A549 (cell line): ENCODE data around the gene DSG2. TPM values are rescaled to one million over a fixed set of nuclear protein-coding genes. Genes with fewer than 3 reads are reported as not detected.

Experiments used
- ATAC-seq, 2 experiments: fragments of 200-7000 bp in 1 of 2; fragments of >200 bp in 1 of 2; cut with Nextera tagmentation in 1 of 2; cut with Tn5 transposase in 1 of 2; 3 replicates each; pipeline versions ENCODE4 v1.8.0 to v1.9.1; 2018 to 2020; ENCODE audit warnings: mild to moderate bottlenecking in 1 of 2, moderate library complexity in 1 of 2
- CTCF ChIA-PET: fragments of 300-600 bp; sonication (Branson Sonifier 250); formaldehyde crosslinking; extraction: SDS; loops from one replicate; lab custom pipeline; 2021; ENCODE audit warnings: antibody characterized with exemption, inconsistent platforms; lab: Yijun Ruan, JAX
- POLR2A ChIA-PET: fragments of 350-600 bp; formaldehyde crosslinking; extraction: SDS; loops from one replicate; lab custom pipeline; 2021; ENCODE audit warnings: antibody characterized with exemption, inconsistent platforms; lab: Yijun Ruan, JAX
- DNase-seq, 2 experiments: peaks; one replicate each; pipeline versions ENCODE4 v3.0.0 to v3.0.0-alpha.2; 2011 to 2016; ENCODE audit warnings: low read depth in 1 of 2, low spot score in 1 of 2
- FAIRE-seq: peaks from 2 replicates; lab custom pipeline; 2011; peaks lifted over from hg19 to GRCh38; lab: Jason Lieb, UNC
- H3K27ac ChIP-seq, 2 experiments: fragments of >200 bp; sonication (Bioruptor Twin); formaldehyde crosslinking; 3 replicates each; pipeline ENCODE4 v1.5.1; 2016 to 2017
- H3K4me1 ChIP-seq: fragments of >200 bp; sonication (Bioruptor Twin); formaldehyde crosslinking; 3 replicates; pipeline ENCODE4 v1.6.1; 2016
- H3K4me2 ChIP-seq: fragments of >200 bp; sonication (Bioruptor Twin); formaldehyde crosslinking; 3 replicates; pipeline ENCODE4 v1.6.1; 2016
- H3K4me3 ChIP-seq: fragments of >200 bp; sonication (Bioruptor Twin); formaldehyde crosslinking; 3 replicates; pipeline ENCODE4 v1.5.1; 2016
- H3K9me3 ChIP-seq: fragments of >200 bp; sonication (Bioruptor Twin); formaldehyde crosslinking; 3 replicates; pipeline ENCODE4 v1.6.1; 2016
- E2F6 ChIP-seq: IDR thresholded peaks from 2 replicates; pipeline ENCODE4 v1.6.1; 2012; ENCODE audit warnings: low read depth, borderline replicate concordance
- EHF ChIP-seq: fragments of 250-450 bp; sonication (Bioruptor Pico); IDR thresholded peaks from 2 replicates; pipeline ENCODE4 v1.5.0; 2020; ENCODE audit warnings: mild to moderate bottlenecking
- ESRRA ChIP-seq: fragments of 150-350 bp; IDR thresholded peaks from 2 replicates; pipeline ENCODE4 v1.6.1; 2014; ENCODE audit warnings: mild to moderate bottlenecking, low read length, borderline replicate concordance
- FOSB ChIP-seq: fragments of 250-450 bp; sonication (Bioruptor Pico); IDR thresholded peaks from 2 replicates; pipeline ENCODE4 v1.5.0; 2020; ENCODE audit warnings: mild to moderate bottlenecking, moderate library complexity
- HES2 ChIP-seq: fragments of >200 bp; sonication (Bioruptor Twin); formaldehyde crosslinking; IDR thresholded peaks from 2 replicates; pipeline ENCODE4 v1.6.1; 2016
- HEYL ChIP-seq: fragments of 250-450 bp; sonication (Bioruptor Pico); IDR thresholded peaks from 2 replicates; pipeline ENCODE4 v1.8.0; 2021; ENCODE audit warnings: mild to moderate bottlenecking, moderate library complexity
- HOXB13 ChIP-seq: fragments of 250-450 bp; sonication (Bioruptor Pico); IDR thresholded peaks from 2 replicates; pipeline ENCODE4 v1.5.0; 2020; ENCODE audit warnings: low read depth, mild to moderate bottlenecking, moderate library complexity
- JUNB ChIP-seq: fragments of >200 bp; sonication (Bioruptor Twin); formaldehyde crosslinking; IDR thresholded peaks from 2 replicates; pipeline ENCODE4 v1.6.1; 2016
- MAFK ChIP-seq: fragments of 450-650 bp; IDR thresholded peaks from 2 replicates; pipeline ENCODE4 v1.6.1; 2014; ENCODE audit not compliant: partially characterized antibody
- MAZ ChIP-seq: fragments of 150-350 bp; IDR thresholded peaks from 2 replicates; pipeline ENCODE4 v1.6.1; 2014; ENCODE audit warnings: antibody characterized with exemption, low read depth, low read length, borderline replicate concordance
- NFE2L2 ChIP-seq: fragments of 150-350 bp; conservative IDR thresholded peaks from 2 replicates; pipeline ENCODE4 v1.6.1; 2014; ENCODE audit warnings: low read length
- NR3C1 ChIP-seq: fragments of >200 bp; sonication (Bioruptor Twin); formaldehyde crosslinking; IDR thresholded peaks from 3 replicates; pipeline ENCODE4 v1.6.1; 2017
- PBX3 ChIP-seq: IDR thresholded peaks from 2 replicates; pipeline ENCODE4 v1.6.1; 2012
- PHF8 ChIP-seq: fragments of 200-600 bp; sonication (generic); IDR thresholded peaks from 2 replicates; pipeline ENCODE4 v1.6.1; 2016; ENCODE audit warnings: low read depth, mild to moderate bottlenecking, antibody characterized with exemption, moderate library complexity, borderline replicate concordance
- POLR2A ChIP-seq: IDR thresholded peaks from 2 replicates; pipeline ENCODE4 v1.6.1; 2012; ENCODE audit warnings: mild to moderate bottlenecking, low read length
- RARB ChIP-seq: fragments of 250-450 bp; sonication (Bioruptor Pico); IDR thresholded peaks from 2 replicates; pipeline ENCODE4 v1.8.0; 2021; ENCODE audit warnings: mild to moderate bottlenecking, moderate library complexity
- RNF2 ChIP-seq: fragments of 200-600 bp; sonication (generic); IDR thresholded peaks from 2 replicates; pipeline ENCODE4 v1.6.1; 2016; ENCODE audit warnings: low read depth, mild to moderate bottlenecking, antibody characterized with exemption, moderate library complexity, borderline replicate concordance
- SMC3 ChIP-seq: fragments of >200 bp; sonication (Bioruptor Twin); formaldehyde crosslinking; IDR thresholded peaks from 3 replicates; pipeline ENCODE4 v1.6.1; 2018; ENCODE audit warnings: inconsistent platforms
- SREBF2 ChIP-seq: fragments of 450-650 bp; IDR thresholded peaks from 2 replicates; pipeline ENCODE4 v1.6.1; 2014; ENCODE audit warnings: mild to moderate bottlenecking, moderate library complexity
- ZC3H11A ChIP-seq: fragments of 450-650 bp; IDR thresholded peaks from 2 replicates; pipeline ENCODE4 v1.6.1; 2014; ENCODE audit warnings: antibody characterized with exemption, mild to moderate bottlenecking
- ZFP36 ChIP-seq: fragments of 450-650 bp; IDR thresholded peaks from 2 replicates; pipeline ENCODE4 v1.6.1; 2014; ENCODE audit warnings: borderline replicate concordance; ENCODE audit not compliant: partially characterized antibody
- ZSCAN20 ChIP-seq: fragments of 250-450 bp; sonication (Bioruptor Pico); IDR thresholded peaks from 2 replicates; pipeline ENCODE4 v1.8.0; 2022; ENCODE audit warnings: mild to moderate bottlenecking, moderate library complexity
- WGBS: methylation state at CpG from one replicate; pipeline ENCODE4 v1.1.6; 2017; ENCODE audit errors: missing lambda C conversion rate; 5-methylcytosine and 5-hydroxymethylcytosine counted together
- polyA plus RNA-seq, 4 experiments: library from polyadenylated mRNA; depleted of rRNA in 3 of 4; stranded (reverse); fragments of >200 nt; fragmentation: RNase III in 1 of 4; extraction: RNeasy Plus Mini Kit Qiagen cat#74134 plus additional on column Dnase treatment in 1 of 4; gene quantifications; 2 replicates in 3 of 4; 3 replicates in 1 of 4; pipeline ENCODE4 v1.2.3, GENCODE V29; 2011 to 2017

The DSG2 gene
- polyA plus RNA-seq, 2 of the 4 experiments (the other 2 are of a cell fraction) = 40.0 to 91.7 TPM

- Histone ChIP-seq H3K4me3 (no peak overlapping the region), H3K27ac (no peak overlapping the region), H3K9me3 (no peaks in the 10 kb centered on the region), H3K4me2 (no peak overlapping the region), H3K4me1 (no peaks in the 10 kb centered on the region)
- FAIRE-seq (no peak), DNase-seq (no peak), ATAC-seq (no peak)
- POLR2A ChIA-PET = no interaction called here
- 56% methylated on average over 2 of the region's 2 CpGs for WGBS
- CTCF ChIA-PET = interaction anchor here (0.8 to 3.3 kb wide), 9 partner anchors 8 to 565 kb away, joined by 3 to 15 read pairs (median 4); partner anchors contain the start of gene B4GALT6
- no peak for TF ChIP-seq ZC3H11A
- no peak for TF ChIP-seq ESRRA
- TF ChIP-seq PBX3 = no peak
- TF ChIP-seq MAFK = no peak
- TF ChIP-seq SREBF2 = no peak
- TF ChIP-seq FOSB = no peak
- TF ChIP-seq JUNB = no peak
- no peak for TF ChIP-seq HES2
These were observed 67.4 kb downstream of the DSG2 start for GRCh38 chr18:31565345-31565744.

GRCh38 chr18:31565782-31566512 is 68.0 kb downstream of the DSG2 start:
- DNase-seq = no peak
- TF ChIP-seq HOXB13 (CRISPR knock-in tag) (no peak), E2F6 (no peak), ZFP36 (no peak), HEYL (CRISPR knock-in tag) (no peak), FOSB (no peak), PHF8 (no peak), NR3C1 (no peak), RNF2 (no peak), MAZ (no peak), ZSCAN20 (CRISPR knock-in tag) (no peak)
- Histone ChIP-seq H3K9me3 (no peaks in the 10 kb centered on the region), H3K27ac (no peak overlapping the region), H3K4me3 (no peak overlapping the region), H3K4me2 (no peak overlapping the region), H3K4me1 (no peaks in the 10 kb centered on the region)
- ChIA-PET POLR2A (no interaction called here), CTCF (interaction anchor here (0.6 to 3.3 kb wide), 10 partner anchors 8 to 566 kb away, joined by 3 to 15 read pairs (median 4); partner anchors contain the start of gene B4GALT6)
- no peak for ATAC-seq
- WGBS = 61% methylated on average over 10 of the region's 10 CpGs
- no peak for FAIRE-seq

- ChIA-PET POLR2A (no interaction called here), CTCF (interaction anchor here (0.6 to 2.1 kb wide), 5 partner anchors 31 to 253 kb away, joined by 3 to 7 read pairs (median 3); no protein-coding TSS in a partner anchor)
- Histone ChIP-seq H3K4me2 (no peak overlapping the region), H3K4me1 (no peaks in the 10 kb centered on the region), H3K9me3 (no peaks in the 10 kb centered on the region), H3K4me3 (no peak overlapping the region), H3K27ac (no peak overlapping the region)
- FAIRE-seq (no peak), ATAC-seq (no peak), DNase-seq (no peak)
- TF ChIP-seq NFE2L2 (no peak), RARB (CRISPR knock-in tag) (no peak), POLR2A (no peak), ZFP36 (no peak), EHF (CRISPR knock-in tag) (no peak), PBX3 (no peak), SMC3 (no peak)
- 43% methylated on average over 3 of the region's 4 CpGs for WGBS
These were observed 68.8 kb downstream of the DSG2 start for GRCh38 chr18:31566576-31567306.
